HG02970 (cell line): ENCODE measurements around the gene GALNT12.

Experiments used
- ATAC-seq: cut with Tn5 transposase; IDR thresholded peaks from one replicate; pipeline ENCODE4 v1.9.1; 2021; ENCODE audit warnings: mild to moderate bottlenecking, moderate library complexity, moderate number of reproducible peaks; ENCODE audit not compliant: unreplicated experiment, low FRiP score

Gene GALNT12

DNA sequence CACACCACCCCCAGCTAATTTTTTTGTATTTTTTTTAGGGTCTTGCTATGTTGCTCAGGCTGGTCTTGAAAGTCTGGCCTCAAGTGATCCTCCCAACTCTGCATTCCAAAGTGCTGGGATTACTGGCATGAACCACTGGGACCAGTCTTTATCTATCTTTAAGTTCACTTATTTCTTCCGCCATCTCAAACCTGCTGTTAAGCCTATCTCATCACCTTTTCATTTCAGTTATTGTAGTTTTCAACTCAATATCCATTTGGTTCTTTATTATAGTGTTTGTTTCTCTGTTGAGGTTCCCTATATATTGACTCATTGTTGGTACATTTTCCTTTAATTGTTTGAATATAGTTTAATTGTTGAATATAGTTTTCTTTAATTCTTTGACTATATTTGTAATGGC is 48.1 kb downstream of the GALNT12 start:
- no peak for ATAC-seq

DNA sequence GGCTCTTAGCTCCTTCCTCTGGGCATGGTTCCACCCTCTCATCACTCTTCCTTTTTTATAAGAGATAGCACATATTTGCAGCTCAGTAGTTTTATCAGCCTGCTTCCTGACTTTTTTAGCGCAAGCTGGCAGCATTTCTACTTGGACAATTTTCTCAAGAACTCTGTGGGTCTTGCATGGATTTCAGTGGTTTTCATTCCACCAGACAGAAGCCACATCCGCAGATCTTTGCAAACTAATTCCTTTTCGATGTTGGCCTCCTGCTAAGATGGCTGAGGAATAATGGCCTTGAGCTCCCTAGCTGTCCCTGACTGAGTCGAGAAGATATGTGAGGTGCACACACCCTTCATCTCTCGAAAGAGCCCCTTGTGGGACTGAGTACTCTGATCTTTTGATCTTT is 49.5 kb downstream of the GALNT12 start:
- no peak for ATAC-seq

DNA sequence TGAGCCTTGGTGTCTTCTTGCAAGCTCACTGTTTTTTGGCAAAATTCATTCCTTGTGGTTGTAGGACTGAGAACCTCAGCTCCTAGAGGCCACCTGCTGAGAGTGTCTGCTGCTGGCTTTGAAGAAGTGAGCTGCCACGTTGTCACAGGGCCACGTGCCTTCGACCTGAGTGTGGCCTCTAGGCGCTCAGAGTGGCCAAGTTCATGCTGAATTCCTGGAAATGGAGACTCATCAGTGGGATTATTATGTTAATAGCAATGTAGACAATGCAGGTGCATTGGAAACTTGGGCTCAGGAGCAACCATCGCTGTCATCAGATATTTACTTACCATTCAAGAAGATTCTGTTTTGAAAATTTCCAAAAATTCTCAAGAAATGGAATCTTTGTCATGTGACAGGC is 52.5 kb downstream of the GALNT12 start:
- ATAC-seq, result no peak

DNA sequence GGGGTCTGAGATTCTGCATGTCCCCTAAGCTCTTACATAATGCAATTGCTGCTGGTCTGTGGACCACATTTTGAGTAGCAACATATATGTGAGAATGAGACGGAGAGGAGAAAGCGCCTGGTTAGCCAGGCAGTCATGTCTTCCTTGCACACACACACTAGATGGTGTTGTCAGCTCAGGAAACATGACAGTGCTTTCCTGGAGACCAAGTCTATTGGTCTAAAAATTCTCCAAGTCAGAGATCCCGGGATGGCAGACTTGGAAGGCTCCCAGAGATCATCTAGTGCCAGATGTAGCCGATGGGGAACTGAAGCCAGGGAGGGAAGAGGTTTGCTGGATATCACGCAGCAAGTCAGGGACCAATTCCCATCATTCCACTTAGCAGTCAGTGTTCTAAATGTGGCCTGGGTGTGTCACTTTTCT is 53.4 kb downstream of the GALNT12 start:
- no peak for ATAC-seq

DNA sequence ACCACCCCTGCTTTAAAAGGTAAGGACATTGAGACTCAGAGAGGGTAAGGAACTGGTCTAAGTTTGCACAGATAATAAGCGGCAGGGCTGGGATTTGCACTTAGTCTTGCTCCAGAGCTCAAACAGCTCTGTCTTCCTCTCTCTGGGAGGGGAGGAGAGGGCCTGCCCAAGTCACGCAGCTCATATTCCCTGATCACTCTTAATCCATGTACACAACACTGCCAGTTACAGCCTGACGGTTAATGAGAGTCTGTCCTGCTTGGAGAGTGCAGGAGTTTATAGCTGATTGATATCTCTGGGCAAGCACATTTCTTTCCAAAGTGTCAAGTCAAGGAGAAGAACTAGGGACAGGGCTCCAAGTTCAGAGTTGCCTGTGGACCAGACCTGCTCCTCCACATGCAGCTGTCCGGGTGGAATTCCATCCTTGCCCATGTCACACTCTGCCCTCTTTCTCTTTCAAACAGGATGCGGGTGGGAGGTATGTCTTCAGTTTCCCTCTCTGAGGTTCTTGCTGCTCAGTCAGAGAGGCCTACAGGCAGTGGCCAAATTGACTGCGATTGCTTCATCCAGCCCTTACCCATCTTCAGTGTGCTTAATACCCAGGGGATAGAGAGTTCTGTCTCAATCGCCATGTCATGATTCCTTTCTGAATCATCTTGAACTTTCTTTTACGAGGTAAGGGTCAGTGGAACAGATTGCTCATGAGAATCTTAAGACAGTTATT is 54.5 kb downstream of the GALNT12 start:
- no peak for ATAC-seq

DNA sequence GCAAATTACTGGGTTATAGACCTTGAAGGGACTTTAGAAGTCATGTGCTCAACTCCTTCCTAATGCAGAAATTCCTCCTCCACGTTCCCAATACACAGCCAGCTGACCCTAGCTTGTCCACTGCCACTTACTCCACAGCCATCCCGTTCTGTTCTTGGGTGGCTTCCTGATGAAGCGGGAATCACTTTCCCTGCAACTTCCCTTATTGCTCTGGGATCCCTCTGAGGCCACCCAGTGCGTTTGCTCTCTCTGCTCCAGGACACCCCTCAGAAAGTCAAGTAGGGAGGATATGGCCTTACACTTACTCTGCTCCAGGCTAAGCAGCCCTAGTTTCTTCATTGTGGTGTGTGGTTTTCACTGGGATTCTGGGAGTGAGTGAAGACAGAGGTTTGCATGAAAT is 55.5 kb downstream of the GALNT12 start:
- no peak for ATAC-seq

DNA sequence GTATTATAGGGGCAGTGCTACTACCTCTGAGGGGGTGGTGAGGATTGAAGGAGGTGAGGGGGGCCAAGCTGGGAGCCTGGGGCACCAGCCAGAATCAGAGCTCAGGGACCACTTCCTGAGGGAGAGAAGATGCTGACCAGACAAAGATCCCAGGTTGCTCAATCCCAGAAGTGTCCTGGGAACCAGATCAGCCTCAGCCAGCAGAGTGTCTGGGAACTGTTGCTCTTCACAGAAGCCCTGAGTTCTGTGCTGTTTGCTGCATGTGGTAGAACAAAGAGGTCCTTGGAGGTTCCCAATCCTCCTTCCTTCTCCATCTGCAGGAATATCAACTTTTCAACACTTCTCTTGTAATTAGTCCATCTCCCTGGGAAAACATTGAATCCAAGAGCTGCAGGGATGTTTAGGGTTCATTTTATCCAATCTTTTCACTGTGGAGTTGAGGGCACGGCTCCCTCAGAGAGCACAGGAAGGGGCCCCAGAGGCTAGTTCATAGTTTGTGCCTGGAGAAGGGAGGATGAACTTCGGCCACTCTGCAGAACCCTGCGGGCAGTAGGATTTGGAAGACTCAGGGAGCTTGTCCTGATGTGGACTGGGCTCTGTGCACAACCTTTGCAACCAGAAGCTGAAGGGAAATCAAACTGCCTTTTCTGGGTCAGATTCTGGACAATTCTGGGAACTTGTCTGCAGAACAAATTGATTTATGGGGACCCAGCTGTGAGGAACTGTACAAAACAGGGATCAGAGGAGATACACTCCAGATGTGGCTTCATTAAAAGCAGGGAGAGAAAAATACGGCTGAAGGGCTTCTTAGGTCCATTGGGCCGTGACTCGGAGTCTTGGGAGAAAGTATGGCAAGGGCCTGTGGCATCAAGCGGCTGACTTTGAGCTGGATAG is 57.1 kb downstream of the GALNT12 start:
- no peak for ATAC-seq

DNA sequence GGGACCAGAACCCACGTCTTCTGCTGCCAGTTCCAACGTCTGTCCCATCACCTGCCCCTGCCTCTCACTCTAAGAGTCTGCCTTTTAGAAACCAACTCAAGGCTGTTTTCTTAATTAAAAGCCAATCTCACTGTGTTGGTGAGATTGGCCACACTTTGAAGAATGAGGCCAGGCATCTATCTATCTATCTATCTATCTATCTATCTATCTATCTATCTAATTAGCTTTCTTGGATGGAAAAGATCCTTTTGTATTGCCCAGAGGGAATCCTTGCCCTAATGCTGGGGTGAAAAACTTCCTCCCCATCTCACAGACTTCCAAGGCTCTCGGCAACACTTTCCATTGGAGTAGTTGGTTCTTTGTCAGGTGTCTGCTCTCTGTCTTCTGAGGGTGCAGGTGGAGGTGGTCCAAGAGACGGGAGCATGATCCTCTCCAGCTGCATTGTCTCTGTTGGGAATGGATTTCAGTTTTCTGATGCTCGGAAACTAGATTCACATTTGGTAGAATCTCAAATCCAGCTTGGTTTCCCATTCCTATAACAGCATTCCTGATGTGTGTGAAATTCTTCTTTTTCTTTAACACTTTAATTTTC is 57.9 kb downstream of the GALNT12 start:
- no peak for ATAC-seq

DNA sequence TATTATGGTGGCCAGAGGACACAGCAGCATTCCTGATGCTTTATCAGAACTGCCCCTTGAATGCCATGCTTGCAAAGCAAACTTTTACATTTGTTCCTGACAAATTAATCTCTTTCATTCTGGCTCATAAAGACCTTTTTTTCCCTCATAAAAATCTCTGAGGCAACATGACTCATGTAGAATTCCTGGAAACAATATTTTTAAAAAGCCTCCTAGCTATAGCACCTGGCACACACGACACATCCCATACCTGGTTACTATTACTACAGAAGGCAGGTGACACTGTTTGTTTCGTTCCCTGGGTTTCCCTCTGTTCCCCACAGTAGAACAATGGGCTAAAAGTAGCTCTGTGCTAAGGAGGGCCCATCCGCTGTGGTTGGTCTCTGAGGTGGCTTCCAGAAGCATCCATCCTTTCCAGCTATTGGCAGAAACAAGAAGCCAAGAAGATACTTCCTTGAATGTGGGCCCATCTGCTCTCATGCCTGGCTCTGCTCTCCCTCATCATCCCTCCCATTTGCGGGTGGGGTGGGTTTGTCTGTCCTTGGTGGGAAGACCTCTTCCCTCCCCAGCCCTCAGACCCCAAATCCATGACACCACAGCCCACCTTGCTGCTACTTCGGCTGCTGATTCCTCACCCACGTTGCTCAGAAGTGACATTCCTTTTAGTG is 59.1 kb downstream of the GALNT12 start:
- ATAC-seq, result no peak

DNA sequence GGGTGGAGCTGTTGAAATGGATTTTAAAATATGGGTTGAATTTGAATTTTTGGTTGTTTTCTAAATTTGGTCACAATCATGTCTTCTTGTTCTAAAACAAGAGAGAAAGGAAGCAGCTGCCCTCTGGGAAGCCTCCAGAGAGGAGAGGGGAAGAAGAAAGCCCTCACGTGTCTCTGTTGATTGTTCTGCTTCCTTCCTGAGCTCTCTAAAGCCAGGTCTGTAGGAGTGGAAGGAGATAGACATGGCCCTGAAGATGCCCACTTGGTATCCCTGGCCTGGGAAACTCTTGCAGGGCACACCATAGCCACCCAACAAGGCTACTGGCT is 59.6 kb downstream of the GALNT12 start:
- no peak for ATAC-seq

DNA sequence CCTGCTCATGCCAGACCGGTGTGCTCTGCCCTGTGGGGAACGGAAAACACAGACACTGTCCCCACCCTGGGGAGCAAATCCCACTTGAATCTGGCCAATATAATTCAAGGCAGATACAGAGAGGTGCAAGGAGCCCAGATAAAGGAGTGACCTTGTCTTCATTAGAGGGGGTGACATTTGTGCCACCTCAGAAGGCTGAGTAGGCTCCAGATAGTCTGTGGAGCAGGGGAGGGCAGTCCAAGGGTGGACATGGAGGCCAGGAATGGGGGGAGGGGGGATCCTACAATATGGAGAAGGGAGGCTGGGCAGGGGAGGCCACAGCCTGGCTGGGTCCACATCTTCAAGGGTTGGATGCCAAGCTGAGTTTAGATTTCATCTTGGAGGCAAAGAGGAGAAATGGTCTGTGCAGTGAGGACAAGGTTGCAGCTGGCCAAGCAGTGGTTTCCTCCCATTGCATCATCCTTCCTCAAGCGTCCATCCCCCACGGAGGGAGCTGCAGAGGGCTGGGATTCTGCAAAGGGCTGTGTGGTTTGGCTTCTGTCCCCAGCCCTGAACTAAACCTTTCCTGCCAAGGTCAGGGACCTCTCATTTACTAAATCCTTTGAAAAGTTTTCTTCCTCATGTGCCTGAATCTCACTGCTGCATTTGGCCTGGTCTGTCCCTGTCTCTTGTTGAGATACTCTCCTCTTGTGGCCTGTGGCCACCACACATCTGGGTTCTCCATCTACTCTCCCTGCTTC is 60.1 kb downstream of the GALNT12 start:
- ATAC-seq, result no peak

DNA sequence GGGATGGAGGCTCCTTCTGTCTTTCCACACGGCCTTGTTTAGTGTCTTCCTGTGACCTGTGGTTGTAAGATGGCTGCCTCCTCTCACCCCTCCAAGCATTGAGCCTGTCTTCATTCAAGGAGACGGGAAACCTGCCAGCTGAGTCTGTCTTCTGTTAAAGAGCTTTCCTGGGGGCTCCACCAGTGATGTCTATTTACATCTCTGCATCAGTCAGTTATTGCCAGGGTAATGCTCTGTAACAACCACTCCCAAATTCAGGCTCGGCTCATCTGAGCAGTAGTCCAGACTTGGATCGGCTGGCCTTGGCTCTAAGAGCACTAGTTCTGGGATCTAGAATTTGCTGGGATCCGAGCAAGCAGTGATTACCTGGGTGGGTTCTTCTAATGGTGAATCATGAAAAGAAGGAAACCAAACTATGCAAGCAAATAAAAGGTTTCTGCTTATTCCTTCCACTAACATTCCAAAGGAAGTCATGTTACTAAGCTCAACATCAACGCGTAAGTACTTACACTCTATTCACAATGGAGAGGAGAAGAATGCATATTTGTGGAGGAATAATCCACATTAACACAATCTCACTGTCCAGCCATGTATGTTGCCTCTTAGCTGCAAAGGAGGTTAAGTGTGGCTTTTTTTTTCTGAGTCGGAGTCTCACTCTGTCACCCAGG is 61.7 kb downstream of the GALNT12 start:
- ATAC-seq, result no peak

DNA sequence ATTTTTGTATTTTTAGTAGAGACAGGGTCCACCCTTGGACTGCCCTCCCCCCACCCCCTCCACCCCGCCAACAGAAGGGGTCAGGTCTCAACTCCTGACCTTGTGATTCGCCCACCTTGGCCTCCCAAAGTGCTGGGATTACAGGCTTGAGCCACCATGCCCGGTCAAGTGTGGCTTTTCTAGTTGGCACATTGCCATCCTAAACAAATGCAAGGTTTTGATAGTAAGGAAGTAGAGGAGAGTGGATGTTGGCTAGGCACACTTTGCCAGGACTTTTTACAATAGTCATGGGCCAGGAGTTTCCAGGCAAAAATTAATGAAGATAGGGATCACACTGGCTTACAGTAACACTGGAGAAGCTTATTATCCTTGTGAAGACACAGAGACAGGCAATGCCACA is 62.4 kb downstream of the GALNT12 start:
- ATAC-seq, result no peak

DNA sequence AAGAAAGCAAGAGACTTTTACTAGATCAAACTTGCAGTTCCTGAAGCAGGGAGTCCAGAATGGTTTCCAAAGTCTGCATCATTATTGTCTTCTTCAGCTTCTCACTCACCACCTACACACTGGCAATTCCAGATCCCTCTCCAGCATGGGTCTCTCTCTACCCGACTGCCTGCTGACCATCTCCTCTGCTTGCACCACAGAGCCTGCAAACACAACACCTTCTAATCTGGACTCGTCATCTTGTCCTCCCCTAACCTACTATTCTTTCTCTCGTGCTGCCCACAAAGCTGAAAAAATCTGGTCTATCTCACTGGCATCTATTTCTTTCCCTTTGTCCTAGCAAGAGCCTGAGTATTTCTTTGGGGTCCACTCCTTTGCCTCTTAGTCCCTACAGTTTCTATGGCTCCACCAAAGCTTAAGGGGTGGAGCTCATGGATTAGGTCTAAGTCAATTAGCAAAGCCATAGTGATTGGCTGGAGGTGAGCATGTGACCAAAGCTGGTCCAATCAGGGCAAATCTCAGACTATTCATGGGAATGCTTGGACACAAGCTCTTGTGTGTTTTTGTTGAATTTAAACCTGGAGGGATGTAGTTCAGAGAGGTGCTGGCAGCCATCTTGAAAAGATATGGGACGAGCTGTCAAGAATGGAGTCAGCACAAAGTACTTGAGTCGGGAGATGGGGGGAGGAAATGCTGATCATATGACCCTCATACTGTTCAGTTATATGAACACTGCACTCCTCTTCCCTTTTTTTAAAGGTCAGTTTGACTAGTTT is 63.5 kb downstream of the GALNT12 start:
- no peak for ATAC-seq

DNA sequence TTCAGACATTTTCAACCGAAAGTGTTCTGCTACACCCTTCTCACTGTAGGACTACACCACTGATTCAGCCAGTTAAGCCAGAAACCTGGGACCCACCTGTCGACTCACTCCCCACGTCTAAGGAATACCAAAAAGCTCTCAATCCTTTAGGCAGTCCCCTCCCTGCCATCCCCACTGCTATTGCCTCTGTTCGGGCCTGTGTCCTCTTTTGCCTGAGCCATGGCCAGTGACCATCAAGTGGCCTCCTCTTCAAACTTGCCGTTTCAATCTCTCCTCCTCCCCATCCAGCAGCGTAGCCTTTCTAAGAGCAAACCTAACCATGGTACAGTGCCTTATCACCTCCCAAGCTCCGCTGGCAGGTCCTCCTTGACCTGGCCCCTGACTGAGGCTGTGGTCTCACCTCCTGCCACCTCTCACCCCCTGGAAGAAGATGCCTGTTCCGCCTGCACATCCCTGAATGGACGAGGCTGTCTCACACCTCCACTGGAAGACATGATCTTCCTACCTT is 64.1 kb downstream of the GALNT12 start:
- no peak for ATAC-seq

DNA sequence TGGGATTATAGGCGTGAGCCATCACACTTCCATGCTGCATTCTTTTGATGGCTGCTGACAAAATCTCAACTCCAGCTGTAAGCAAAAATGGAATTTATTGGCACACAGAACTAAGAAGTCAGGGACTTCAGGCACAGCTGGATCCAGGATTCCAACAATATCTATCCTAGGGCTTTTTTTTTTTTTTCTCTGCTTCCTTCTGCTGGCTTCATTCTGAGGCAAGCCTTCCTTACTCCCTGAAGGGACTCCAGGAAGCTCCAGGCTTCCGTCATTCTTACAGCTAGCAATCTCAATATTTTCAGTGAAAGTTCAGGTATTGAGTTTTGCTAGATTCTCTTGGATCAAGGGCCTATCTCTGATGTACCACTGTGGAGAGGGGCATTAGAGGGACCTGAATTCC is 66.1 kb downstream of the GALNT12 start:
- no peak for ATAC-seq

DNA sequence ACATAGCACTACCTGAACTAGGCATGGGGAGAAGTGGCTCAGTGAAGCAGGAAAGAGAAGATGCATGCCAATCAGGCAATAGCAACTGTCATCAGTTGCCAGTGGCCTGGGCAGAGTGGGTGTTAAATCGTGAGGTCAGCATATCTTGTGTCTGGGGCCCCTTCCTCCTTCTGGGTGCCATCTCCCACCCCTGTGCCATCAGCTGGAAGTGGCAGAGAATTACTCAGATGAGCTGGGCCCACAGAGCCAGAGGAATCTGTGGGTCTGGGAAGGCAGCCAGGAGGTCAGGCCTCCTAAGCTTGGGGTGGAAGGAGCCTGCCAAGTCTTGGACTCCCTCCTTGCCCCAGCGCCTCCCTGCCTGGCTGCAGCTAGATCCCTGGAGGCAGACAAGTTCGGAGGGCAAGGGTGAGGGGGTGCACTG is 66.5 kb downstream of the GALNT12 start:
- ATAC-seq, result no peak

DNA sequence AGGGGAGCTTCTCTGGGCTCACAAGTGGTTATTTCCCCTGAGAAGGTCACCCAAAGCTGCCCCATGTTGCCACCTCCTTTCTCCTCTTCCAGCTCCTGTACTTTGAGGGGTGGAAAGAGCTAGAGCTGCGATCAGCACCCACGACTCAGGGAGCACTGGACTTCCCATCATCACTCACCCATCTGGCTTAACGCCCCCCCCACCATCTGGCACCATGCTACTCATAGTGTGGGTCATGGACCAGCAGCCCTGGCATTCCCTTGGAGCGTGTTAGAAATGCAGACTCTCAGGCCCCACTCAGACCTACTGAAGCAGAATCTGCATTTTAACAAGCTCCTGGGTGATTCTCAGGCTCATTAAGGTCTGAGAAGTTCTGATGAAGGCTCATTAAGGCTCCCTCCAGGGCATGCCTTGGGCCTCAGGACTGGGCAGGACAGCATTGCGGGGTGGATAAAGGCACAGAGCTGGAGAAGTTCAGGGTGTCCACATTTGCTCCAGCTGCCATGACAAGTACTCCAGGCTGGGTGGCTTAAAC is 67.3 kb downstream of the GALNT12 start:
- no peak for ATAC-seq

DNA sequence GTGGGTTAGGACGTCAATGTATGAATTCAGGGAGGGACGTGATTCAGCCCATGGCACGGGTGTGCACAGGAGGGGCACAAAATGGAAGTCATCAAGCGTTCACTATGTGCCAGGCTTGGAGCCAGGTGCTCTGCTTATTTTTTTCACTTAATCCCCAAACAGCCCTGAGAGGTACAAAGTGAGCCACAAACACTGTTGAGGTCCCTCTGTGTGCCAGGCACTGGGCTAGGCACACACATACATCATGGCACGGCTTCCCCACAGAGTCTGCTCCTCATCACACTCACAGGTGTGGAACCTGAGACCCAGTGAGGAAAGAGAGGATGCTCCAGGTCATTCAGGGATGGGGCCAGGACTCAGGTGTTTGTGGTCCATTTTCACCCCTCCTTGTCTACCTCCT is 68.1 kb downstream of the GALNT12 start:
- no peak for ATAC-seq
